Erythroblast (primary cell): Measurements from ENCODE around the gene TCEAL2.

Source experiments
- DNase-seq, 2 experiments: peaks; one replicate each; lab custom pipeline; 2025; lab: John Stamatoyannopoulos, UW
- GATA1 ChIP-seq: IDR thresholded peaks from 2 replicates; pipeline ENCODE4 v1.6.1; 2011; ENCODE audit warnings: low read depth, mild to moderate bottlenecking, control low read depth, low read length, moderate library complexity
- POLR2A ChIP-seq: IDR thresholded peaks from 2 replicates; pipeline ENCODE4 v1.6.1; 2011; ENCODE audit warnings: mild to moderate bottlenecking, low read length

The TCEAL2 gene

GRCh38 chrX:102155806-102156179 is 30.3 kb downstream of the TCEAL2 start, which contains the start of gene BEX5:
Gene BEX5 (minus strand): TSS chrX:102155977. CDS start chrX:102154265, 1,712 bp downstream.
- DNase-seq = no peak
- TF ChIP-seq POLR2A (no peak), GATA1 (no peak)
